Transverse colon (tissue), 4 donors: ENCODE data around the gene ZMIZ1.

Experiments
- CTCF ChIP-seq, 5 experiments: fragments of 200-600 bp in 3 of 5; fragments of 450-650 bp in 2 of 5; sonication (generic) in 3 of 5; IDR thresholded peaks; 1 replicate in 2 of 5; 2 replicates in 3 of 5; pipeline ENCODE4 v1.5.1; 2016 to 2017; ENCODE audit warnings: antibody characterized with exemption in 5 of 5, inconsistent platforms in 3 of 5, mild to moderate bottlenecking in 2 of 5, moderate library complexity in 1 of 5
- EP300 ChIP-seq: sonication (generic); formaldehyde crosslinking; IDR thresholded peaks from one replicate; pipeline ENCODE4 v1.6.1; 2017; ENCODE audit warnings: antibody characterized with exemption, low read depth
- POLR2A ChIP-seq: fragments of 450-650 bp; IDR thresholded peaks from one replicate; pipeline ENCODE4 v1.6.1; 2016; ENCODE audit warnings: antibody characterized with exemption, mild to moderate bottlenecking, moderate library complexity
- POLR2AphosphoS5 ChIP-seq, 3 donors: sonication (generic); formaldehyde crosslinking; IDR thresholded peaks; one replicate each; pipeline ENCODE4 v1.6.1; 2016; ENCODE audit warnings: antibody characterized with exemption in 3 of 3

GRCh38 chr10:79350407-79351154, 281.8 kb downstream of the ZMIZ1 start:
- no peak for TF ChIP-seq CTCF (IDR thresholded peaks at IDR 0.05)
- no peak for TF ChIP-seq POLR2A
- no peak for TF ChIP-seq EP300
- no peak for TF ChIP-seq POLR2AphosphoS5 (IDR thresholded peaks at IDR 0.05)
